ENCODE data around the gene SPECC1.
A peak's percentile ranks its signal among the peaks of the same experiment; 100 is the strongest.

SPECC1 gene

GRCh38 chr17:20232611-20233010 is 223.5 kb downstream of the SPECC1 start:
- H2BK5ac ChIP-seq (ENCODE audit: low read depth, low read length, poor library complexity, severe bottlenecking) = no peak overlapping the region
- no peak overlapping the region for H3K4me2 ChIP-seq (ENCODE audit: low read length, poor library complexity, severe bottlenecking)
- H3K14ac ChIP-seq (ENCODE audit: low read length in 2 of 2) = no peak overlapping the region
- no peak overlapping the region for H2BK120ac ChIP-seq (ENCODE audit: low read depth, low read length)
- no peak overlapping the region for H2AK5ac ChIP-seq (ENCODE audit: low read length, severe bottlenecking)
- H3K27me3 ChIP-seq (ENCODE audit: control insufficient read depth in 1 of 2, insufficient read depth in 1 of 2, low read length in 2 of 2) = no peaks in the 10 kb centered on the region
- H3K4me3 ChIP-seq (ENCODE audit: insufficient read depth in 1 of 2, low read depth in 1 of 2, low read length in 2 of 2) = no peak overlapping the region
- no peak overlapping the region for H2BK12ac ChIP-seq (ENCODE audit: low read length in 2 of 2)
- no peak overlapping the region for H3K23ac ChIP-seq (ENCODE audit: low read length in 2 of 2)
- no peak overlapping the region for H3K27ac ChIP-seq (ENCODE audit: low read length, poor library complexity, severe bottlenecking)
- H2AFZ ChIP-seq (ENCODE audit: low read depth, low read length) = no peak overlapping the region
- no peak overlapping the region for H3K4ac ChIP-seq (ENCODE audit: low read depth in 1 of 2, low read length in 2 of 2)
- H3K9ac ChIP-seq (ENCODE audit: low read length) = no peak overlapping the region
- peaks cover 17 to 41% of the 10 kb centered on the region in 2 experiments for H3K36me3 ChIP-seq (ENCODE audit: control insufficient read depth in 1 of 2, insufficient read depth in 2 of 2, low read depth in 1 of 2, low read length in 2 of 2)
- H2BK15ac ChIP-seq (ENCODE audit: low read depth, poor library complexity, severe bottlenecking) = no peak overlapping the region
- H3K9me3 ChIP-seq (ENCODE audit: control insufficient read depth, low read length) = no peaks in the 10 kb centered on the region
- peaks cover 11% of the 10 kb centered on the region for H3K4me1 ChIP-seq (ENCODE audit: control insufficient read depth, insufficient read depth, low read depth, low read length)
- H4K8ac ChIP-seq (ENCODE audit: low read length) = no peak overlapping the region
- WGBS = 95% methylated on average over 4 of the region's 4 CpGs
- H3K79me1 ChIP-seq (replicated peaks; ENCODE audit: low read length, poor library complexity, severe bottlenecking) = peaks cover 28% of the 10 kb centered on the region
- no peak overlapping the region for H3K18ac ChIP-seq (ENCODE audit: low read depth in 1 of 2, low read length in 2 of 2)
- no peak overlapping the region for H4K91ac ChIP-seq (ENCODE audit: low read length)
- no peak for DNase-seq

- H2BK5ac ChIP-seq (ENCODE audit: low read depth, low read length, poor library complexity, severe bottlenecking) = no peak overlapping the region
- DNase-seq = no peak
- H3K4ac ChIP-seq (ENCODE audit: low read depth in 1 of 2, low read length in 2 of 2) = no peak overlapping the region
- no peak overlapping the region for H2AFZ ChIP-seq (ENCODE audit: low read depth, low read length)
- H3K9me3 ChIP-seq (ENCODE audit: control insufficient read depth, low read length) = no peaks in the 10 kb centered on the region
- H3K18ac ChIP-seq (ENCODE audit: low read depth in 1 of 2, low read length in 2 of 2) = no peak overlapping the region
- H3K27ac ChIP-seq (ENCODE audit: low read length, poor library complexity, severe bottlenecking) = no peak overlapping the region
- H3K4me3 ChIP-seq (ENCODE audit: insufficient read depth in 1 of 2, low read depth in 1 of 2, low read length in 2 of 2) = no peak overlapping the region
- 93% methylated on average over 4 of the region's 4 CpGs for WGBS
- no peak overlapping the region for H4K91ac ChIP-seq (ENCODE audit: low read length)
- H2BK12ac ChIP-seq (ENCODE audit: low read length in 2 of 2) = no peak overlapping the region
- no peak overlapping the region for H2BK120ac ChIP-seq (ENCODE audit: low read depth, low read length)
- no peaks in the 10 kb centered on the region for H3K27me3 ChIP-seq (ENCODE audit: control insufficient read depth in 1 of 2, insufficient read depth in 1 of 2, low read length in 2 of 2)
- H3K23ac ChIP-seq (ENCODE audit: low read length in 2 of 2) = no peak overlapping the region
- peaks cover 22% of the 10 kb centered on the region for H3K79me1 ChIP-seq (replicated peaks; ENCODE audit: low read length, poor library complexity, severe bottlenecking)
- H3K4me2 ChIP-seq (ENCODE audit: low read length, poor library complexity, severe bottlenecking) = no peak overlapping the region
- H3K4me1 ChIP-seq (ENCODE audit: control insufficient read depth, insufficient read depth, low read depth, low read length) = peaks cover 4% of the 10 kb centered on the region
- H2BK15ac ChIP-seq (ENCODE audit: low read depth, poor library complexity, severe bottlenecking) = no peak overlapping the region
- H4K8ac ChIP-seq (ENCODE audit: low read length) = no peak overlapping the region
- H3K9ac ChIP-seq (ENCODE audit: low read length) = no peak overlapping the region
- no peak overlapping the region for H3K14ac ChIP-seq (ENCODE audit: low read length in 2 of 2)
- H3K36me3 ChIP-seq (ENCODE audit: control insufficient read depth in 1 of 2, insufficient read depth in 2 of 2, low read depth in 1 of 2, low read length in 2 of 2) = peaks cover 17 to 35% of the 10 kb centered on the region in 2 experiments
- no peak overlapping the region for H2AK5ac ChIP-seq (ENCODE audit: low read length, severe bottlenecking)
Observed at GRCh38 chr17:20234276-20234675, 225.1 kb downstream of the SPECC1 start.

- no peak overlapping the region for H3K18ac ChIP-seq (ENCODE audit: low read depth in 1 of 2, low read length in 2 of 2)
- no peaks in the 10 kb centered on the region for H3K9me3 ChIP-seq (ENCODE audit: control insufficient read depth, low read length)
- no peak overlapping the region for H3K23ac ChIP-seq (ENCODE audit: low read length in 2 of 2)
- H2BK120ac ChIP-seq (ENCODE audit: low read depth, low read length) = no peak overlapping the region
- no peak overlapping the region for H2BK15ac ChIP-seq (ENCODE audit: low read depth, poor library complexity, severe bottlenecking)
- DNase-seq = no peak
- H3K4me3 ChIP-seq (ENCODE audit: insufficient read depth in 1 of 2, low read depth in 1 of 2, low read length in 2 of 2) = peak overlapping the region in 1 of 2 experiments; percentile 22
- H2BK5ac ChIP-seq (ENCODE audit: low read depth, low read length, poor library complexity, severe bottlenecking) = no peak overlapping the region
- no peak overlapping the region for H3K27ac ChIP-seq (ENCODE audit: low read length, poor library complexity, severe bottlenecking)
- H3K4me2 ChIP-seq (ENCODE audit: low read length, poor library complexity, severe bottlenecking) = no peak overlapping the region
- H3K14ac ChIP-seq (ENCODE audit: low read length in 2 of 2) = peak overlapping the region in 1 of 2 experiments; percentile 92
- H3K27me3 ChIP-seq (ENCODE audit: control insufficient read depth in 1 of 2, insufficient read depth in 1 of 2, low read length in 2 of 2) = no peaks in the 10 kb centered on the region
- H2AK5ac ChIP-seq (ENCODE audit: low read length, severe bottlenecking) = no peak overlapping the region
- H4K91ac ChIP-seq (ENCODE audit: low read length) = no peak overlapping the region
- no peak overlapping the region for H3K9ac ChIP-seq (ENCODE audit: low read length)
- no peak overlapping the region for H2AFZ ChIP-seq (ENCODE audit: low read depth, low read length)
- H4K8ac ChIP-seq (ENCODE audit: low read length) = no peak overlapping the region
- H3K4ac ChIP-seq (ENCODE audit: low read depth in 1 of 2, low read length in 2 of 2) = no peak overlapping the region
- peaks cover 17 to 33% of the 10 kb centered on the region in 2 experiments for H3K36me3 ChIP-seq (ENCODE audit: control insufficient read depth in 1 of 2, insufficient read depth in 2 of 2, low read depth in 1 of 2, low read length in 2 of 2)
- peaks cover 2% of the 10 kb centered on the region for H3K4me1 ChIP-seq (ENCODE audit: control insufficient read depth, insufficient read depth, low read depth, low read length)
- no peak overlapping the region for H2BK12ac ChIP-seq (ENCODE audit: low read length in 2 of 2)
- WGBS = 87% methylated on average over 6 of the region's 6 CpGs
- H3K79me1 ChIP-seq (replicated peaks; ENCODE audit: low read length, poor library complexity, severe bottlenecking) = peaks cover 17% of the 10 kb centered on the region
Observed at GRCh38 chr17:20235747-20236146, 226.6 kb downstream of the SPECC1 start.

- Histone ChIP-seq H3K9ac (ENCODE audit: low read length) (no peak overlapping the region), H3K23ac (ENCODE audit: low read length in 2 of 2) (no peak overlapping the region), H2BK5ac (ENCODE audit: low read depth, low read length, poor library complexity, severe bottlenecking) (no peak overlapping the region), H3K14ac (ENCODE audit: low read length in 2 of 2) (no peak overlapping the region), H3K36me3 (ENCODE audit: control insufficient read depth in 1 of 2, insufficient read depth in 2 of 2, low read depth in 1 of 2, low read length in 2 of 2) (peaks cover 17 to 36% of the 10 kb centered on the region in 2 experiments), H3K4me1 (ENCODE audit: control insufficient read depth, insufficient read depth, low read depth, low read length) (no peaks in the 10 kb centered on the region), H4K8ac (ENCODE audit: low read length) (no peak overlapping the region), H2AK5ac (ENCODE audit: low read length, severe bottlenecking) (no peak overlapping the region), H3K27ac (ENCODE audit: low read length, poor library complexity, severe bottlenecking) (no peak overlapping the region), H2AFZ (ENCODE audit: low read depth, low read length) (no peak overlapping the region), H2BK12ac (ENCODE audit: low read length in 2 of 2) (no peak overlapping the region), H3K79me1 (replicated peaks; ENCODE audit: low read length, poor library complexity, severe bottlenecking) (peaks cover 17% of the 10 kb centered on the region), H3K4me2 (ENCODE audit: low read length, poor library complexity, severe bottlenecking) (no peak overlapping the region), H3K4ac (ENCODE audit: low read depth in 1 of 2, low read length in 2 of 2) (no peak overlapping the region), H2BK120ac (ENCODE audit: low read depth, low read length) (no peak overlapping the region), H3K9me3 (ENCODE audit: control insufficient read depth, low read length) (no peaks in the 10 kb centered on the region), H3K27me3 (ENCODE audit: control insufficient read depth in 1 of 2, insufficient read depth in 1 of 2, low read length in 2 of 2) (no peaks in the 10 kb centered on the region), H3K4me3 (ENCODE audit: insufficient read depth in 1 of 2, low read depth in 1 of 2, low read length in 2 of 2) (no peak overlapping the region), H3K18ac (ENCODE audit: low read depth in 1 of 2, low read length in 2 of 2) (no peak overlapping the region), H2BK15ac (ENCODE audit: low read depth, poor library complexity, severe bottlenecking) (no peak overlapping the region), H4K91ac (ENCODE audit: low read length) (no peak overlapping the region)
- no peak for DNase-seq
- 65% methylated on average over 5 of the region's 5 CpGs for WGBS
Observed at GRCh38 chr17:20236578-20237227, 227.5 kb downstream of the SPECC1 start.

All from mesenchymal stem cell (in vitro differentiated cells and primary cell).